CD4-positive, alpha-beta T cell (primary cell): Measurements from ENCODE around the gene ZCCHC4. TPM values are rescaled to one million over a fixed set of nuclear protein-coding genes. Genes with fewer than 3 reads are reported as not detected.

Source experiments
- ATAC-seq: fragments of 200-7000 bp; cut with Tn5 transposase; one replicate; pipeline ENCODE4 v1.10.0; 2022; ENCODE audit warnings: mild to moderate bottlenecking; ENCODE audit not compliant: poor library complexity
- CTCF ChIA-PET: fragments of 350-600 bp; sonication (Branson Sonifier 250); formaldehyde crosslinking; loops from one replicate; lab custom pipeline; 2021; ENCODE audit warnings: antibody characterized with exemption, inconsistent platforms; lab: Charles Lee
- POLR2A ChIA-PET: fragments of 350-600 bp; sonication (Branson Sonifier 250); formaldehyde crosslinking; loops from one replicate; lab custom pipeline; 2021; ENCODE audit warnings: antibody characterized with exemption, inconsistent platforms; lab: Charles Lee
- DNase-seq, 14 experiments: peaks; one replicate each; pipeline ENCODE4 v3.0.0-alpha.2; 2013 to 2020; ENCODE audit warnings: mixed read lengths in 2 of 14
- H3K27ac ChIP-seq, 2 donors: one replicate each; pipeline versions ENCODE4 v1.5.1 to v1.7.0; 2013; ENCODE audit warnings: low read length in 2 of 2, low read depth in 1 of 2, mild to moderate bottlenecking in 1 of 2
- H3K27me3 ChIP-seq, 2 experiments: 1 replicate in 1 of 2; 2 replicates in 1 of 2; pipeline versions ENCODE4 v1.6.1 to v1.7.0; 2013; ENCODE audit warnings: low read length in 2 of 2, control low read depth in 1 of 2, mild to moderate bottlenecking in 1 of 2, moderate library complexity in 1 of 2; ENCODE audit not compliant: insufficient read depth in 2 of 2, control insufficient read depth in 1 of 2
- H3K36me3 ChIP-seq: one replicate; pipeline ENCODE4 v1.6.1; 2013; ENCODE audit warnings: low read length, control low read depth; ENCODE audit not compliant: insufficient read depth
- H3K4me1 ChIP-seq: one replicate; pipeline ENCODE4 v1.6.1; 2013; ENCODE audit warnings: low read length, control low read depth; ENCODE audit not compliant: insufficient read depth
- H3K4me3 ChIP-seq: one replicate; pipeline ENCODE4 v1.5.1; 2013; ENCODE audit warnings: mild to moderate bottlenecking, low read length, moderate library complexity
- H3K9me3 ChIP-seq, 2 experiments: 1 replicate in 1 of 2; 2 replicates in 1 of 2; pipeline versions ENCODE4 v1.6.1 to v1.7.0; 2013; ENCODE audit warnings: low read length in 2 of 2, mild to moderate bottlenecking in 2 of 2, control low read depth in 1 of 2, moderate library complexity in 1 of 2; ENCODE audit not compliant: control insufficient read depth in 1 of 2, insufficient read depth in 1 of 2
- H3K27ac Mint-ChIP-seq: one replicate; pipeline ENCODE4 v1.8.0; 2020; ENCODE audit warnings: mixed read lengths
- H3K27me3 Mint-ChIP-seq: one replicate; pipeline ENCODE4 v1.8.0; 2021; ENCODE audit warnings: mixed read lengths
- H3K36me3 Mint-ChIP-seq: one replicate; pipeline ENCODE4 v1.8.0; 2021; ENCODE audit warnings: low read depth, mixed read lengths
- H3K4me1 Mint-ChIP-seq: one replicate; pipeline ENCODE4 v1.8.0; 2021; ENCODE audit warnings: low read depth, mixed read lengths
- H3K4me3 Mint-ChIP-seq: one replicate; pipeline ENCODE4 v1.8.0; 2020; ENCODE audit warnings: mild to moderate bottlenecking, mixed read lengths
- H3K9me3 Mint-ChIP-seq: one replicate; pipeline ENCODE4 v1.8.0; 2020; ENCODE audit warnings: mixed read lengths
- intact Hi-C, 2 experiments: fragments of 100-400 bp; cut with DNase I in 1 of 2; cut with micrococcal nuclease in 1 of 2; formaldehyde crosslinking; loops; one replicate each; pipeline versions ENCODE4 v1.15.1 to v1.9.0; 2023 to 2025; cut with DNase I, micrococcal nuclease
- total RNA-seq, 174 experiments: library from RNA in 2 of 174; stranded (reverse) in 2 of 174; gene quantifications; one replicate each; pipeline ENCODE4 v1.2.3 and lab custom pipeline; 2021 to 2026
- TF ChIP-seq, protein P1 (sequence below): fragments of 200-600 bp; IDR thresholded peaks from one replicate; pipeline ENCODE4 v1.8.0; 2022; ENCODE audit warnings: antibody characterized with exemption, mild to moderate bottlenecking

Gene ZCCHC4
- total RNA-seq, 2 experiments from 2014 or later = 6.4 to 6.7 TPM

DNA sequence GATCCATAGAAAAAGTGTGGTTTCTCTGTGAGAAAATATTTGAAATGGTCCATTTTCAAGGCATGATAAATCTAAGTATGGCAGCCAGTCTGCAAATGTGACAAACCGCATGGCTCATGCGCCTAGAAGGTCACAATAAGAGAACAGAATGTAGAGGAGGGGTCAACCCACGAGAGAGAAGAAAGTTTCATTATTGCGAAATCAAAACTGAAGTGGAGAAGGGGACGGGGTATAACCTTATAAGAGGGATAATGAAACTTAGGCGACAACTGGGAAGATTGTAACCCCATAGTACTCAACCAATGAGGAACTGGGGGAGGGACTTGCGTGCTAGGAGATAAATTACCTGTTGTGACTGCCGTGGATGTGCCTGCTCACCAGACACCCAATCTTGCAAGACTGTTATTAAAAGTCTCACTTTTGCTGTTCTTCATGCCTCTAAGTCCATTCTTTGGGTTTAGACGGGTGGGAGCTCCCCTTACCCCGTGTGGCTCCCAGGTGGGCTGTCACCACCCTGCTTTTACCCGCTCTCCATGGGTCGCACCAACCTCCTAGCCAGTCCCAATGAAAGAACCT lies 21.3 kb upstream of the ZCCHC4 start:
- H3K27ac Mint-ChIP-seq = no peak overlapping the region
- H3K9me3 Mint-ChIP-seq = peaks cover 13% of the 10 kb centered on the region
- no peak overlapping the region for H3K27ac ChIP-seq
- no peaks in the 10 kb centered on the region for H3K36me3 Mint-ChIP-seq
- H3K4me3 Mint-ChIP-seq = no peak overlapping the region
- POLR2A ChIA-PET = interaction anchor here (0.6 to 1.3 kb wide), 2 partner anchors 21 to 86 kb away, joined by 3 read pairs; partner anchors contain the start of gene ZCCHC4
- H3K9me3 ChIP-seq = peaks cover 0 to 5% of the 10 kb centered on the region in 2 experiments
- no peak overlapping the region for H3K4me3 ChIP-seq
- no peaks in the 10 kb centered on the region for H3K36me3 ChIP-seq
- no peaks in the 10 kb centered on the region for H3K4me1 Mint-ChIP-seq
- CTCF ChIA-PET = no interaction called here
- no peaks in the 10 kb centered on the region for H3K4me1 ChIP-seq
- peaks cover 10% of the 10 kb centered on the region for H3K27me3 Mint-ChIP-seq
- no peaks in the 10 kb centered on the region for H3K27me3 ChIP-seq
- TF ChIP-seq, protein P1, sequence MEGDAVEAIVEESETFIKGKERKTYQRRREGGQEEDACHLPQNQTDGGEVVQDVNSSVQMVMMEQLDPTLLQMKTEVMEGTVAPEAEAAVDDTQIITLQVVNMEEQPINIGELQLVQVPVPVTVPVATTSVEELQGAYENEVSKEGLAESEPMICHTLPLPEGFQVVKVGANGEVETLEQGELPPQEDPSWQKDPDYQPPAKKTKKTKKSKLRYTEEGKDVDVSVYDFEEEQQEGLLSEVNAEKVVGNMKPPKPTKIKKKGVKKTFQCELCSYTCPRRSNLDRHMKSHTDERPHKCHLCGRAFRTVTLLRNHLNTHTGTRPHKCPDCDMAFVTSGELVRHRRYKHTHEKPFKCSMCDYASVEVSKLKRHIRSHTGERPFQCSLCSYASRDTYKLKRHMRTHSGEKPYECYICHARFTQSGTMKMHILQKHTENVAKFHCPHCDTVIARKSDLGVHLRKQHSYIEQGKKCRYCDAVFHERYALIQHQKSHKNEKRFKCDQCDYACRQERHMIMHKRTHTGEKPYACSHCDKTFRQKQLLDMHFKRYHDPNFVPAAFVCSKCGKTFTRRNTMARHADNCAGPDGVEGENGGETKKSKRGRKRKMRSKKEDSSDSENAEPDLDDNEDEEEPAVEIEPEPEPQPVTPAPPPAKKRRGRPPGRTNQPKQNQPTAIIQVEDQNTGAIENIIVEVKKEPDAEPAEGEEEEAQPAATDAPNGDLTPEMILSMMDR = no peak
- DNase-seq (no peak), ATAC-seq (no peak)
- intact Hi-C loops = no loop called here

DNA sequence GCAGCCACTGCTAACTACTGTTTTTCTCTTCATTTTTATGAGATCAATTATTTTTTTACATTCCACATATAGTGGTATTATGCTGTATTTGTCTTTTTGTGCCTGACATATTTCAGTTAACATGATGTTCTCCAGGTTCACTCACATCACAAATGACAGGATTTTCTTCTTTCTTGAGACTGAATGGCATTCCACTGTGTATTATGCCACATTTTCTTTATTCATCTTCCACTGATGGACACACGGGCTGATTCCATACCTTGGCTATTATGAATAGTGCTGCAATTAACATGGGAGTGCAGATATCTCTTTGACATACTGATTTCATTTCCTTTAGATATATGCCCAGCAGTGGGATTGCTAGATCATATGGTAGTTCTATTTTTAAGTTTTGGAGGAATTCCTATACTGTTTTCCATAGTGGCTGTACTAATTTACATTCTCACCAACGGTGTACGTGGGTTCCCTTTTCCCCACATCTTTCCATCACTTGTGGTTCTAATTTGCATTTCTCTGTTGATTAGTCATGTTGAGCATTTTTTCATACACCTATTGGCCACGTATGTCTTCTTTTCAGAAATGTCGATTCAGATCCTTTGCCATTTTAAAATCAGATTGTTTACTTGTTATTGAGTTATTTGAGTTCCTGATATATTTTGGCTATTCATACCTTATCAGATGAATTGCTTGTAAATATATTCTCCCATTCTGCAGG lies 14.9 kb upstream of the ZCCHC4 start:
- no peak overlapping the region for H3K4me3 ChIP-seq
- ChIA-PET POLR2A (no interaction called here), CTCF (no interaction called here)
- Mint-ChIP-seq H3K4me1 (no peaks in the 10 kb centered on the region), H3K36me3 (no peaks in the 10 kb centered on the region), H3K4me3 (no peak overlapping the region), H3K27ac (no peak overlapping the region), H3K27me3 (peaks cover 25% of the 10 kb centered on the region), H3K9me3 (no peaks in the 10 kb centered on the region)
- H3K36me3 ChIP-seq = no peaks in the 10 kb centered on the region
- DNase-seq (no peak), ATAC-seq (no peak)
- TF ChIP-seq, protein P1 = no peak
- H3K4me1 ChIP-seq = no peaks in the 10 kb centered on the region
- intact Hi-C loops = no loop called here
- no peaks in the 10 kb centered on the region for H3K9me3 ChIP-seq
- no peak overlapping the region for H3K27ac ChIP-seq
- peaks cover 2 to 5% of the 10 kb centered on the region in 2 experiments for H3K27me3 ChIP-seq

DNA sequence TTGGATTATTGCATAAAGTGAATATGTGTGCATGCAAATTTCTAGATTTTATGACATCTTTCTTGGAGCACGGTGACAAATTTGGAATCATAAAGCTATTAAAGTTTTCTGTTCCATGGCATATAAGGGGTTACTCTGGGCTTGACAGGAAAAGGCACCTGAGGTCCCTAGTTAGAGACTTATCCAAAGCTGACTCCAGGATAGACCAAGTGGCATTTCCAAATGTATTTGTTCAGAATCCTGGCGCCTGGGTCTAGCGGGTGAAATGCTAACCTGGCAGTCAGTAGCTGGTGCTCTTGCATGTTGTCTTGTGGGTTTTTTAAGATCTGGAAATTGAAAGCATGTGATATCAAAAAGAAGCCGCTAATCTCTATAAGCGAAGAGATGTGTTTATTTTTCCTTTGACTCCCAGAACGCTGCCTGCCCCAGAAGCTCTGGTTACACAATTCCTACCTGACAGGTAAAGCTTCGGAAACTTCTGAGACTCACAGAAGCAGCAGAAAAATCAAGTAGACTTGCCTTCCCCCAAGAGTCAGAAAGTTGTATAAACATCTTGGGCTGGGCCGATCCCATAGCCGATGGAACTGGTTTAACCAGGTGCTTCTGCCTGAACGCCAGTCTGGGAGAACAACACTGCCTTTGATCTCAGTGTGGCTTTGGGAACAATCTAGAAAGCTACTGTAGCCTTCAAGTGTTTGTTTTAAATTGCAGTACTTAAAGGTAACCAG lies 12.9 kb upstream of the ZCCHC4 start:
- DNase-seq (no peak), ATAC-seq (no peak)
- ChIA-PET POLR2A (interaction anchor here (1.2 kb wide), 1 partner anchor 13 kb away, joined by 3 read pairs; no protein-coding TSS in a partner anchor), CTCF (interaction anchor here (2.4 kb wide), 1 partner anchor 13 kb away, joined by 6 read pairs; the partner anchor contains the start of gene ZCCHC4)
- H3K4me1 ChIP-seq = no peaks in the 10 kb centered on the region
- intact Hi-C loops = no loop called here
- H3K36me3 ChIP-seq = no peaks in the 10 kb centered on the region
- H3K27ac ChIP-seq = no peak overlapping the region
- H3K4me1 Mint-ChIP-seq = no peaks in the 10 kb centered on the region
- no peak overlapping the region for H3K27ac Mint-ChIP-seq
- peaks cover 2 to 5% of the 10 kb centered on the region in 2 experiments for H3K27me3 ChIP-seq
- peaks cover 29% of the 10 kb centered on the region for H3K27me3 Mint-ChIP-seq
- no peaks in the 10 kb centered on the region for H3K9me3 ChIP-seq
- no peaks in the 10 kb centered on the region for H3K36me3 Mint-ChIP-seq
- H3K9me3 Mint-ChIP-seq = no peaks in the 10 kb centered on the region
- no peak overlapping the region for H3K4me3 ChIP-seq
- H3K4me3 Mint-ChIP-seq = no peak overlapping the region
- TF ChIP-seq, protein P1 = no peak
